Sigmoid colon (tissue), 7 donors: ENCODE results near the gene KIF17. TPM values are rescaled to one million over a fixed set of nuclear protein-coding genes. Genes with fewer than 3 reads are reported as not detected.

Experiments
- DNase-seq: peaks from one replicate; pipeline ENCODE4 v3.0.0-alpha.2; 2019
- H3K27ac ChIP-seq, 4 donors: fragments of 200-600 bp; sonication (generic); one replicate each; pipeline ENCODE4 v1.5.1; 2016 to 2019; ENCODE audit warnings: mild to moderate bottlenecking in 1 of 4
- H3K27me3 ChIP-seq, 3 donors: fragments of 200-600 bp; sonication (generic); one replicate each; pipeline ENCODE4 v1.5.1; 2019; ENCODE audit warnings: mild to moderate bottlenecking in 1 of 3
- H3K36me3 ChIP-seq, 4 donors: fragments of 200-600 bp; sonication (generic); one replicate each; pipeline ENCODE4 v1.5.1; 2016 to 2019
- H3K4me1 ChIP-seq, 4 donors: fragments of 200-600 bp; sonication (generic); one replicate each; pipeline ENCODE4 v1.5.1; 2017 to 2019
- H3K4me3 ChIP-seq, 4 donors: fragments of 200-600 bp; sonication (generic); one replicate each; pipeline ENCODE4 v1.5.1; 2017 to 2019; ENCODE audit warnings: mild to moderate bottlenecking in 2 of 4, moderate library complexity in 1 of 4
- H3K9me3 ChIP-seq, 4 donors: fragments of 200-600 bp in 3 of 4; sonication (generic) in 3 of 4; one replicate each; pipeline versions ENCODE4 v1.5.1 to v1.6.1; 2013 to 2019
- EP300 ChIP-seq, 4 donors: sonication (generic); formaldehyde crosslinking; IDR thresholded peaks; one replicate each; pipeline ENCODE4 v1.6.1; 2017; ENCODE audit warnings: antibody characterized with exemption in 4 of 4
- POLR2A ChIP-seq, 2 donors: fragments of 450-650 bp; IDR thresholded peaks; one replicate each; pipeline ENCODE4 v1.6.1; 2016; ENCODE audit warnings: antibody characterized with exemption in 2 of 2, mild to moderate bottlenecking in 2 of 2, moderate library complexity in 2 of 2
- POLR2AphosphoS5 ChIP-seq, 4 donors: sonication (generic); formaldehyde crosslinking; IDR thresholded peaks; one replicate each; pipeline ENCODE4 v1.6.1; 2017; ENCODE audit warnings: antibody characterized with exemption in 4 of 4
- WGBS, 2 donors: extraction: QIAGEN DNeasy Blood & Tissue Kit; methylation state at CpG; one replicate each; pipeline ENCODE4 v1.1.7; 2013; 5-methylcytosine and 5-hydroxymethylcytosine counted together
- intact Hi-C: fragments of 100-400 bp; cut with DNase I; formaldehyde crosslinking; loops from one replicate; pipeline ENCODE4 v1.15.1; 2023
- polyA plus RNA-seq, 3 donors: library from polyadenylated mRNA; stranded (reverse); fragments of 200-250 nt; gene quantifications; one replicate each; pipeline ENCODE4 v1.2.3, GENCODE V29; 2013
- total RNA-seq, 4 donors: library from RNA; depleted of rRNA; stranded (reverse); fragments of >200 nt; gene quantifications; one replicate each; pipeline ENCODE4 v1.1.0, GENCODE V29; 2016
- TF ChIP-seq, protein P1 (sequence below), 4 experiments: fragments of 450-650 bp in 3 of 4; fragments of 200-600 bp in 1 of 4; IDR thresholded peaks; one replicate each; pipeline ENCODE4 v1.5.1; 2016 to 2019; ENCODE audit warnings: antibody characterized with exemption in 4 of 4, mild to moderate bottlenecking in 3 of 4, moderate library complexity in 2 of 4
- donor health status: healthy with polysubstance abuse.
- donor health status: Bipolar disorder and iron deficiency.
- donor health status: healthy.

KIF17 gene
- total and polyA plus RNA-seq, 7 donors, result 0.54 to 2.4 (median 1.4) TPM

DNA sequence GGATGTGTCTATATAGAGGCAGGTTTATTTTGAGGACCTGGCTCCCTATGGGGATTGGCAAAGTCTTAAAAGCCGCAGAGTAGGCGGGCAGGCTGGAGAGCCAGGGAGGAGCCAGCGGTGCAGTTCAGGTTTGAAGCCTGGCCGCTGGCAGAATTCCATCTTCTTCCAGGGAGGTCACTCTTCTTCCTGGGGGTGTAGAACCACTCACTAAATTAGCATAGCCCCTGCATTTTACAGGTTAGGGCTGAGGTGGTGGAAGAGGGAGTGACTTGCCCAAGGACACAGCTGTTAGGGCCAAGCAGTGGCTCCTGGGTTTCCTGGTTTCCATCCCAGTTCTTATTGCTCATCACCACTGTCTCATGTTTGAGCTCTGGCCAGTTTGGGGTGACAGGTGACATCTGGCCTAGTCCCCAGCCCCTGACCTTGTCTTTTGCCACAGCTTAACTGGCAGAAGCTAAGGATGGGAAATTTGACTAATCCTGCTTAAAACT is 83.2 kb downstream of the KIF17 start:
- Histone ChIP-seq H3K36me3 (peaks cover 0 to 29% (median 27%) of the 10 kb centered on the region in 4 donors), H3K9me3 (no peaks in the 10 kb centered on the region), H3K27ac (peak overlapping the region; percentile 95 to 96 (median 96)), H3K4me3 (peak overlapping the region; percentile 88 to 99 (median 92)), H3K27me3 (no peaks in the 10 kb centered on the region), H3K4me1 (peaks cover 0 to 28% (median 20%) of the 10 kb centered on the region in 4 donors)
- TF ChIP-seq POLR2AphosphoS5 (IDR thresholded peaks at IDR 0.05), result no peak
- TF ChIP-seq, protein P1, sequence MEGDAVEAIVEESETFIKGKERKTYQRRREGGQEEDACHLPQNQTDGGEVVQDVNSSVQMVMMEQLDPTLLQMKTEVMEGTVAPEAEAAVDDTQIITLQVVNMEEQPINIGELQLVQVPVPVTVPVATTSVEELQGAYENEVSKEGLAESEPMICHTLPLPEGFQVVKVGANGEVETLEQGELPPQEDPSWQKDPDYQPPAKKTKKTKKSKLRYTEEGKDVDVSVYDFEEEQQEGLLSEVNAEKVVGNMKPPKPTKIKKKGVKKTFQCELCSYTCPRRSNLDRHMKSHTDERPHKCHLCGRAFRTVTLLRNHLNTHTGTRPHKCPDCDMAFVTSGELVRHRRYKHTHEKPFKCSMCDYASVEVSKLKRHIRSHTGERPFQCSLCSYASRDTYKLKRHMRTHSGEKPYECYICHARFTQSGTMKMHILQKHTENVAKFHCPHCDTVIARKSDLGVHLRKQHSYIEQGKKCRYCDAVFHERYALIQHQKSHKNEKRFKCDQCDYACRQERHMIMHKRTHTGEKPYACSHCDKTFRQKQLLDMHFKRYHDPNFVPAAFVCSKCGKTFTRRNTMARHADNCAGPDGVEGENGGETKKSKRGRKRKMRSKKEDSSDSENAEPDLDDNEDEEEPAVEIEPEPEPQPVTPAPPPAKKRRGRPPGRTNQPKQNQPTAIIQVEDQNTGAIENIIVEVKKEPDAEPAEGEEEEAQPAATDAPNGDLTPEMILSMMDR (IDR thresholded peaks at IDR 0.05), result no peak
- DNase-seq, result no peak
- 9 to 12% methylated on average over 4 of the region's 4 CpGs for WGBS, 2 donors
- intact Hi-C loops, result no loop called here

DNA sequence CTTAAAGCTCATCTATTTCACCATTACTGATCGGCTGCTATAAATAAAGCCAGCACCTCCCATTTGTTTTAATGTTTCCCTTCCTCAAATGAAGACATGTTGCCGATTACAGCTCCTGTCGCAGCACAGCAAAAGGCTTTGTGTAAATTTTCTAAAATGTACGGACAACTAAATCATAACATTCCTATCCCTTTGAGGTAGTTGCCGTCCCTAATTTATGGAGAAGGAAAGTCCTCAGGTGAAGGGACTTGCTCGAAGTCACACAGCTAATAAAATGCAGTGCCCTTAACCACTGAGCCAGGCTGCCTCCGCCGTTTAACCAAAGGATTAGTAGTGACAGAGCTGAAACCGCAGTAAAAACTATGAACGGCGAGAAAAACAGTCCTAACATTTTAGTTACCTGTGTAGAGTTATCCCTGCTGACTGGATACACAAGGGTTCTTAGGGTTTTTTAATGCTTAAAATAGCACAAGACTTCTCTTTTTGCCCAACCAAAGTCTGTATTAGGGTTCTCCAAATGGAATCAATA is 83.7 kb downstream of the KIF17 start:
- Histone ChIP-seq H3K36me3 (peaks cover 0 to 24% (median 22%) of the 10 kb centered on the region in 4 donors), H3K4me1 (peaks cover 0 to 28% (median 20%) of the 10 kb centered on the region in 4 donors), H3K27me3 (no peaks in the 10 kb centered on the region), H3K4me3 (peak overlapping the region; percentile 88 to 99 (median 92)), H3K9me3 (no peaks in the 10 kb centered on the region), H3K27ac (peak overlapping the region; percentile 95 to 96 (median 96))
- intact Hi-C loops, result no loop called here
- WGBS, 2 donors, result 1 to 2% methylated on average over 11 of the region's 11 CpGs
- DNase-seq, result no peak
- TF ChIP-seq EP300 (IDR thresholded peaks at IDR 0.05) (no peak), POLR2A (IDR thresholded peaks at IDR 0.05) (no peak)

GRCh38 chr1:20633190-20634064 is 84.4 kb downstream of the KIF17 start, which contains the start of gene PINK1:
TSS of gene PINK1 (plus strand) at chr1:20633458. CDS start at chr1:20633549, 91 bp downstream.
- peak; percentile 90 for DNase-seq
- intact Hi-C loops, result loop anchor here (2.0 kb wide), 1 partner anchor 111 kb away; no protein-coding TSS in a partner anchor
- peak within 1 kb of the TSS; percentile 95 to 96 (median 96) for H3K27ac ChIP-seq
- WGBS, 2 donors, result 1% methylated on average over 93 of the region's 93 CpGs
- H3K4me1 ChIP-seq, result peaks cover 0 to 28% (median 20%) of the 10 kb centered on the region in 4 donors
- H3K4me3 ChIP-seq, result peak within 1 kb of the TSS; percentile 88 to 99 (median 92)
- no peaks in the 10 kb centered on the region for H3K27me3 ChIP-seq
- no peaks in the 10 kb centered on the region for H3K9me3 ChIP-seq
- TF ChIP-seq, protein P1 (IDR thresholded peaks at IDR 0.05), result peak; percentile 88 to 98 (median 92)
- no peak for TF ChIP-seq POLR2A (IDR thresholded peaks at IDR 0.05)
- TF ChIP-seq POLR2AphosphoS5 (IDR thresholded peaks at IDR 0.05), result peak; percentile 31 to 86 (median 80)
- TF ChIP-seq EP300 (IDR thresholded peaks at IDR 0.05), result no peak
- peaks cover 0 to 17% (median 15%) of the 10 kb centered on the region in 4 donors for H3K36me3 ChIP-seq

GRCh38 chr1:20632386-20632785 is 85.4 kb downstream of the KIF17 start:
- WGBS, 2 donors, result 86 to 87% methylated on average over 3 of the region's 3 CpGs
- intact Hi-C loops, result loop anchor here (2.0 kb wide), 1 partner anchor 110 kb away; no protein-coding TSS in a partner anchor

More at GRCh38 chr1:20632386-20632785, 85.4 kb downstream of the KIF17 start:
- Histone ChIP-seq H3K4me3 (no peak overlapping the region), H3K4me1 (peaks cover 0 to 28% (median 20%) of the 10 kb centered on the region in 4 donors), H3K36me3 (peaks cover 0 to 6% (median 5%) of the 10 kb centered on the region in 4 donors), H3K9me3 (no peaks in the 10 kb centered on the region), H3K27me3 (no peaks in the 10 kb centered on the region), H3K27ac (no peak overlapping the region)
- TF ChIP-seq POLR2AphosphoS5 (IDR thresholded peaks at IDR 0.05) (no peak), EP300 (IDR thresholded peaks at IDR 0.05) (no peak), POLR2A (IDR thresholded peaks at IDR 0.05) (no peak)
- TF ChIP-seq, protein P1 (IDR thresholded peaks at IDR 0.05), result no peak
- DNase-seq, result no peak
